SH-SY5Y (cell line): ENCODE data around the gene PAIP2B.

Source experiments
- GATA2 ChIP-seq: IDR thresholded peaks from 2 replicates; pipeline ENCODE4 v1.6.1; 2011; ENCODE audit warnings: mild to moderate bottlenecking, low read depth, low read length
- GATA3 ChIP-seq: IDR thresholded peaks from 2 replicates; pipeline ENCODE4 v1.6.1; 2011; ENCODE audit warnings: low read depth, mild to moderate bottlenecking, low read length, moderate library complexity

DNA sequence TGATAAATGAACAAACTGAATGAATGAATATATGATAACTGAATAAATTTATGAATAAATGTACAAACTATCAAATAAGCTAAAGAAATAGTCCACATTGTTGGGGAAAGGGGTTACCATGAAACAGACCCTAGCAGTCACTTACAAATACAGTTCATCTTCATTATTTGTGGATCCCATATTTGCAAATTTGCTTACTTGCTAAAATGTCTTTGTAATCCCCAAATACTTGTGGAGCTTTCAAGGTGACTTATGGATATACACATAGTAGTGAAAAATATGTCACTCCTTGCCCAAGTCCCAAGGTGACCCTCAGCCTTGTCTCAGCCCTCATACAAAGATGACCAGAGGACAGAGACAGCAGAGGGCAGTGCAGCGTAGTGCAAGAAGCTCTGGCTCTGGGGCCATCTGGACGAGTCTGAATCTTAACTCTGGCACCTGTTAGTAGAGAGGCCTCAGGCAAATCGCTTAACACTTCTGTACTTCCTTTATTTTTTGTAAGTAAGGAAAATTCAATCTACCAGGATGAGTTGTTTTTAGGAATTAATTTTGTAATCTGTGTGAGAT lies 3.1 kb downstream of the PAIP2B start:
- TF ChIP-seq GATA2 (no peak), GATA3 (no peak)
